Measurements from ENCODE around the gene NPFFR1.

- no peak for TF ChIP-seq CTCF (conservative IDR thresholded peaks at IDR 0.05)
- TF ChIP-seq ZFX (IDR thresholded peaks at IDR 0.05) = no peak
Observed at GRCh38 chr10:70306181-70306705, 22.4 kb upstream of the NPFFR1 start.

Measured in C4-2B (cell line).